ENCODE data around the gene FBXO4. TPM values are rescaled to one million over a fixed set of nuclear protein-coding genes. Genes with fewer than 3 reads are reported as not detected.

The FBXO4 gene
- total and polyA plus RNA-seq, 2 experiments from 2014 or later = 0.63 to 0.74 TPM

GRCh38 chr5:41877408-41877807 lies 47.7 kb upstream of the FBXO4 start (continued):
- no peak for TF ChIP-seq REST (IDR thresholded peaks at IDR 0.05; ENCODE audit: unreplicated experiment)
- no peak for TF ChIP-seq ZNF331 (CRISPR knock-in tag; IDR thresholded peaks at IDR 0.05; ENCODE audit: low read depth)
- TF ChIP-seq POLR2AphosphoS5 (IDR thresholded peaks at IDR 0.05; ENCODE audit: low read depth) = no peak
- no peak for TF ChIP-seq JUNB (IDR thresholded peaks at IDR 0.05; ENCODE audit: unreplicated experiment)
- no peak for TF ChIP-seq ZNF114 (CRISPR knock-in tag; IDR thresholded peaks at IDR 0.05)
- TF ChIP-seq STAT1 (IDR thresholded peaks at IDR 0.05; ENCODE audit: unreplicated experiment) = no peak
- no peak for TF ChIP-seq CREB1 (CRISPR knock-in tag; IDR thresholded peaks at IDR 0.05; ENCODE audit: low read depth)

- ATAC-seq (no peak), DNase-seq (ENCODE audit: low spot score) (no peak)
- no peaks in the 10 kb centered on the region for H3K27me3 Mint-ChIP-seq (ENCODE audit: insufficient read depth, low read depth, poor library complexity)
- no peak overlapping the region for H3K4me3 ChIP-seq
- H3K27ac ChIP-seq (ENCODE audit: low read depth) = no peak overlapping the region
- H3K79me2 ChIP-seq (replicated peaks; ENCODE audit: insufficient read depth) = no peaks in the 10 kb centered on the region
- peaks cover 4% of the 10 kb centered on the region; the same call in 1 of the 2 replicates for H3K9me2 ChIP-seq (ENCODE audit: insufficient read depth)
- no peaks in the 10 kb centered on the region for H3K4me1 ChIP-seq (ENCODE audit: insufficient read depth)
- H3K27me3 ChIP-seq (ENCODE audit: insufficient read depth) = no peaks in the 10 kb centered on the region
- H3F3A ChIP-seq (replicated peaks; ENCODE audit: low read depth) = no peaks in the 10 kb centered on the region
- H3K4me2 ChIP-seq = no peak overlapping the region
- H3K4me3 Mint-ChIP-seq = no peak overlapping the region
- no peak overlapping the region for H3K27ac Mint-ChIP-seq
- H4K20me1 ChIP-seq (replicated peaks; ENCODE audit: insufficient read depth) = no peaks in the 10 kb centered on the region
- H2AFZ ChIP-seq = no peak overlapping the region
- no peaks in the 10 kb centered on the region for H3K36me3 Mint-ChIP-seq (ENCODE audit: low read depth)
- no peaks in the 10 kb centered on the region for H3K36me3 ChIP-seq (ENCODE audit: insufficient read depth)
- H3K9me3 Mint-ChIP-seq = peaks cover 2% of the 10 kb centered on the region; the same call in 2 of the 3 replicates
- no peaks in the 10 kb centered on the region for H3K4me1 Mint-ChIP-seq
- TF ChIP-seq CREB1 (CRISPR knock-in tag; IDR thresholded peaks at IDR 0.05; ENCODE audit: low read depth) (no peak), POLR2AphosphoS5 (IDR thresholded peaks at IDR 0.05; ENCODE audit: low read depth) (no peak), ZNF462 (CRISPR knock-in tag; IDR thresholded peaks at IDR 0.05) (no peak), ZNF114 (CRISPR knock-in tag; IDR thresholded peaks at IDR 0.05) (no peak), JUNB (IDR thresholded peaks at IDR 0.05; ENCODE audit: unreplicated experiment) (no peak), NANOG (IDR thresholded peaks at IDR 0.05; ENCODE audit: borderline replicate concordance) (no peak), EZH2 (IDR thresholded peaks at IDR 0.05; ENCODE audit: low read depth, unreplicated experiment) (no peak), REST (IDR thresholded peaks at IDR 0.05; ENCODE audit: unreplicated experiment) (no peak), STAT1 (IDR thresholded peaks at IDR 0.05; ENCODE audit: unreplicated experiment) (no peak), EZH2phosphoT487 (IDR thresholded peaks at IDR 0.05; ENCODE audit: unreplicated experiment) (no peak), ZNF331 (CRISPR knock-in tag; IDR thresholded peaks at IDR 0.05; ENCODE audit: low read depth) (no peak)
Measured at GRCh38 chr5:41878173-41878572, 46.9 kb upstream of the FBXO4 start.

Data from GM23338 (cell line).